Stimulated activated CD8-positive, alpha-beta memory T cell treated with anti-CD3 and anti-CD28 coated beads, Interleukin-4, amount 100 ng/mL, for 1 hour (primary cell): ENCODE measurements around the gene MAPK12.
"Not testable (repeated sequence)": the region's sequence is repeated elsewhere in the genome, so short reads cannot be mapped to it uniquely, and the experiment has no call there.

Experiments used
- DNase-seq, 2 donors: peaks; one replicate each; pipeline ENCODE4 v3.0.0-alpha.2; 2020; ENCODE audit warnings: low read depth in 2 of 2, low spot score in 1 of 2

Gene MAPK12

GRCh38 chr22:50282361-50283155 is 21.1 kb upstream of the MAPK12 start:
- no peak for DNase-seq

- DNase-seq: no peak
Measured at GRCh38 chr22:50281957-50282356, 20.5 kb upstream of the MAPK12 start.

GRCh38 chr22:50281384-50281760 is 19.9 kb upstream of the MAPK12 start:
- no peak for DNase-seq

GRCh38 chr22:50280708-50281383 is 19.4 kb upstream of the MAPK12 start:
- DNase-seq: no peak

- no peak for DNase-seq
Measured at GRCh38 chr22:50280022-50280707, 18.7 kb upstream of the MAPK12 start.

GRCh38 chr22:50278956-50279619 is 17.6 kb upstream of the MAPK12 start:
- DNase-seq: no peak

- DNase-seq: no peak
Measured at GRCh38 chr22:50278461-50278860, 17.0 kb upstream of the MAPK12 start.

GRCh38 chr22:50277761-50278160 is 16.3 kb upstream of the MAPK12 start:
- no peak for DNase-seq

GRCh38 chr22:50276143-50276542 is 14.7 kb upstream of the MAPK12 start:
- DNase-seq: peak in 1 of 2 donors; percentile 12

GRCh38 chr22:50275181-50276055 is 13.9 kb upstream of the MAPK12 start:
- no peak for DNase-seq

- no peak for DNase-seq
Measured at GRCh38 chr22:50274771-50275170, 13.3 kb upstream of the MAPK12 start.

- peak in 1 of 2 donors; percentile 17 for DNase-seq
Measured at GRCh38 chr22:50274311-50274710, 12.8 kb upstream of the MAPK12 start.

- not testable (repeated sequence) for DNase-seq
Measured at GRCh38 chr22:50273781-50274180, 12.3 kb upstream of the MAPK12 start.

GRCh38 chr22:50273352-50273751 is 11.9 kb upstream of the MAPK12 start:
- DNase-seq: not testable (repeated sequence)

- no peak for DNase-seq
Measured at GRCh38 chr22:50272044-50272802, 10.7 kb upstream of the MAPK12 start.

GRCh38 chr22:50271519-50271970 is 10.1 kb upstream of the MAPK12 start:
- DNase-seq: peak in 1 of 2 donors; percentile 28

- peak in 1 of 2 donors; percentile 46 for DNase-seq
Measured at GRCh38 chr22:50270666-50271394, 9.3 kb upstream of the MAPK12 start.

GRCh38 chr22:50269970-50270665 is 8.6 kb upstream of the MAPK12 start, which contains the start of gene MAPK11:
Gene MAPK11 (minus strand): TSS chr22:50270380. CDS start chr22:50270292, 88 bp downstream.
- peak in 1 of 2 donors; percentile 47 for DNase-seq
